GM12878 (cell line): ENCODE results near the gene SEMA3D. TPM values are rescaled to one million over a fixed set of nuclear protein-coding genes. Genes with fewer than 3 reads are reported as not detected.

ENCODE experiments used
- ATAC-seq: fragments of 200-7000 bp; cut with Tn5 transposase; 3 replicates; pipeline ENCODE4 v1.9.1; 2020; ENCODE audit warnings: mild to moderate bottlenecking, moderate library complexity
- BruUV-seq: library from RNA; stranded (reverse); fragments of 400-500 nt; replicated peaks from 2 replicates; lab custom pipeline; 2021; lab: Mats Ljungman, UMichigan
- CTCF ChIA-PET: fragments of 300-600 bp; sonication (Branson Sonifier 250); formaldehyde crosslinking; extraction: SDS; loops from one replicate; lab custom pipeline; 2021; ENCODE audit warnings: inconsistent platforms; lab: Yijun Ruan, JAX
- POLR2A ChIA-PET: fragments of 350-600 bp; formaldehyde crosslinking; extraction: SDS; loops from one replicate; lab custom pipeline; 2021; ENCODE audit warnings: inconsistent platforms; lab: Charles Lee
- RAD21 ChIA-PET: fragments of 300-600 bp; sonication (Branson Sonifier 250); formaldehyde crosslinking; loops from one replicate; lab custom pipeline; 2023; ENCODE audit warnings: antibody characterized with exemption; ENCODE audit not compliant: unreplicated experiment; lab: Charles Lee
- SMC1A ChIA-PET: fragments of 300-600 bp; sonication (Branson Sonifier 250); formaldehyde crosslinking; loops from one replicate; lab custom pipeline; 2023; ENCODE audit not compliant: unreplicated experiment, uncharacterized antibody; lab: Charles Lee
- DNase-seq: peaks from one replicate; pipeline ENCODE4 v3.0.0-alpha.2; 2011; ENCODE audit warnings: low read depth, low spot score
- FAIRE-seq: peaks from 3 replicates; lab custom pipeline; 2011; peaks lifted over from hg19 to GRCh38; lab: Jason Lieb, UNC
- H2AFZ ChIP-seq: 2 replicates; pipeline ENCODE4 v1.6.0; 2011; ENCODE audit warnings: low read depth, low read length, control low read depth; ENCODE audit not compliant: control insufficient read depth
- H3K27ac ChIP-seq: 2 replicates; pipeline ENCODE4 v1.5.1; 2011; ENCODE audit warnings: control low read depth; ENCODE audit not compliant: control insufficient read depth, insufficient read depth
- H3K27me3 ChIP-seq, 2 experiments: replicated peaks in 1 of 2; 2 replicates each; pipeline versions ENCODE4 v1.6.0 to v1.6.1; 2011; ENCODE audit warnings: low read length in 1 of 2; ENCODE audit not compliant: control insufficient read depth in 2 of 2, insufficient read depth in 2 of 2
- H3K36me3 ChIP-seq, 2 experiments: 2 replicates each; pipeline ENCODE4 v1.5.1; 2011; ENCODE audit warnings: low read length in 1 of 2; ENCODE audit not compliant: control insufficient read depth in 2 of 2, insufficient read depth in 2 of 2
- H3K4me1 ChIP-seq: 2 replicates; pipeline ENCODE4 v1.6.1; 2011; ENCODE audit warnings: mild to moderate bottlenecking, low read length, moderate library complexity, mixed read lengths; ENCODE audit not compliant: control insufficient read depth, insufficient read depth
- H3K4me2 ChIP-seq: 2 replicates; pipeline ENCODE4 v1.6.0; 2011; ENCODE audit warnings: control low read depth; ENCODE audit not compliant: control insufficient read depth, insufficient read depth
- H3K4me3 ChIP-seq: fragments of 200-600 bp; sonication (generic); 2 replicates; pipeline ENCODE4 v1.5.1; 2016
- H3K79me2 ChIP-seq: 2 replicates; pipeline ENCODE4 v1.6.0; 2011; ENCODE audit warnings: low read length; ENCODE audit not compliant: control insufficient read depth, insufficient read depth
- H3K9ac ChIP-seq: 2 replicates; pipeline ENCODE4 v1.8.0; 2011; ENCODE audit warnings: low read length, control low read depth, mixed read lengths; ENCODE audit not compliant: control insufficient read depth, insufficient read depth
- H3K9me3 ChIP-seq: replicated peaks from 3 replicates; pipeline ENCODE4 v1.5.1; 2011; ENCODE audit warnings: mild to moderate bottlenecking, low read length; ENCODE audit not compliant: control insufficient read depth, insufficient read depth
- H4K20me1 ChIP-seq: 2 replicates; pipeline ENCODE4 v1.6.0; 2011; ENCODE audit not compliant: control insufficient read depth, insufficient read depth
- BCL11A ChIP-seq: IDR thresholded peaks from 2 replicates; pipeline ENCODE4 v1.6.1; 2011; ENCODE audit warnings: low read depth, low read length
- BHLHE40 ChIP-seq, 2 experiments: fragments of 450-650 bp in 1 of 2; IDR thresholded peaks; 2 replicates each; pipeline ENCODE4 v1.6.1; 2011 to 2017; ENCODE audit warnings: low read depth in 2 of 2, borderline replicate concordance in 1 of 2, improper control_type of control experiment in 1 of 2, low read length in 1 of 2, mild to moderate bottlenecking in 1 of 2
- BMI1 ChIP-seq: fragments of 450-650 bp; IDR thresholded peaks from 2 replicates; pipeline ENCODE4 v1.6.1; 2016; ENCODE audit warnings: mild to moderate bottlenecking, moderate library complexity, borderline replicate concordance
- CBX5 ChIP-seq: sonication (generic); IDR thresholded peaks from 2 replicates; pipeline ENCODE4 v1.6.1; 2016; ENCODE audit warnings: low read depth, moderate library complexity, mild to moderate bottlenecking, inconsistent platforms
- CHD4 ChIP-seq: fragments of 200-600 bp; sonication (generic); IDR thresholded peaks from 2 replicates; pipeline ENCODE4 v1.6.1; 2016; ENCODE audit warnings: mild to moderate bottlenecking
- DPF2 ChIP-seq: fragments of 450-650 bp; IDR thresholded peaks from 2 replicates; pipeline ENCODE4 v1.6.1; 2017; ENCODE audit warnings: mild to moderate bottlenecking
- EP300 ChIP-seq, 2 experiments: fragments of 150-350 bp in 1 of 2; IDR thresholded peaks; 2 replicates each; pipeline ENCODE4 v1.6.1; 2011 to 2012; ENCODE audit warnings: low read depth in 2 of 2, low read length in 2 of 2, borderline replicate concordance in 1 of 2, improper control_type of control experiment in 1 of 2, inconsistent platforms in 1 of 2; ENCODE audit not compliant: control insufficient read depth in 1 of 2
- GABPA ChIP-seq: IDR thresholded peaks from 2 replicates; pipeline ENCODE4 v1.6.1; 2014; ENCODE audit warnings: antibody characterized with exemption, low read depth, mild to moderate bottlenecking, inconsistent platforms
- IKZF1 ChIP-seq: fragments of 450-650 bp; conservative IDR thresholded peaks from 2 replicates; pipeline ENCODE4 v1.6.1; 2017; ENCODE audit warnings: antibody characterized with exemption, mild to moderate bottlenecking
- IKZF2 ChIP-seq, 2 experiments: fragments of 450-650 bp; IDR thresholded peaks; 2 replicates each; pipeline ENCODE4 v1.6.1; 2017; ENCODE audit warnings: mild to moderate bottlenecking in 2 of 2, moderate library complexity in 2 of 2
- JUND ChIP-seq: IDR thresholded peaks from 2 replicates; pipeline ENCODE4 v1.6.1; 2012; ENCODE audit warnings: low read depth, mild to moderate bottlenecking, low read length, improper control_type of control experiment, moderate library complexity
- KAT2A ChIP-seq: conservative IDR thresholded peaks from 2 replicates; pipeline ENCODE4 v1.6.1; 2011; ENCODE audit warnings: low read depth, low read length; ENCODE audit not compliant: control insufficient read depth
- LARP7 ChIP-seq: fragments of 450-650 bp; IDR thresholded peaks from 2 replicates; pipeline ENCODE4 v1.6.1; 2017; ENCODE audit warnings: mild to moderate bottlenecking
- MTA2 ChIP-seq: fragments of 450-650 bp; IDR thresholded peaks from 2 replicates; pipeline ENCODE4 v1.6.1; 2016; ENCODE audit warnings: low read depth, mild to moderate bottlenecking, moderate library complexity
- MXI1 ChIP-seq: fragments of 150-350 bp; IDR thresholded peaks from 2 replicates; pipeline ENCODE4 v1.6.1; 2011; ENCODE audit warnings: low read depth, mild to moderate bottlenecking, inconsistent platforms, low read length, improper control_type of control experiment
- PAX5 ChIP-seq: IDR thresholded peaks from 2 replicates; pipeline ENCODE4 v1.6.1; 2011; ENCODE audit warnings: low read depth, low read length, borderline replicate concordance
- ZBED1 ChIP-seq: IDR thresholded peaks from 2 replicates; pipeline ENCODE4 v1.6.1; 2016; ENCODE audit warnings: borderline replicate concordance
- WGBS: methylation state at CpG from one replicate; pipeline ENCODE4 v1.1.6; 2016; ENCODE audit warnings: low lambda C conversion rate; ENCODE audit not compliant: insufficient replicate concordance, insufficient coverage; ENCODE audit errors: missing lambda C conversion rate; 5-methylcytosine and 5-hydroxymethylcytosine counted together
- in situ Hi-C: fragments of 300-500 bp; cut with MboI; formaldehyde crosslinking; loops from 9 replicates; pipeline ENCODE4 v1.14.3; 2018; ENCODE audit warnings: mixed read lengths
- intact Hi-C: fragments of 100-400 bp; cut with micrococcal nuclease; formaldehyde crosslinking; loops from one replicate; pipeline ENCODE4 v1.14.2; 2022; ENCODE audit not compliant: unreplicated experiment
- polyA plus RNA-seq, 11 experiments: library from polyadenylated mRNA; depleted of rRNA in 4 of 11; unstranded in 6 of 11; stranded (reverse) in 5 of 11; fragments of >200 nt; fragmentation: Nextera tagmentation in 4 of 11; fragmentation: Illumina TruSeq in 1 of 11; extraction: Ambion mirVana in 4 of 11; extraction: Trizol in 1 of 11; gene quantifications; 1 replicate in 1 of 11; 2 replicates in 10 of 11; pipeline versions ENCODE4 v1.2.1 to v1.2.3, GENCODE V29; 2011 to 2016; ENCODE audit warnings: inconsistent platforms in 2 of 11, missing spikeins in 2 of 11, low read depth in 1 of 11
- total RNA-seq, 4 experiments: library from RNA; depleted of rRNA in 3 of 4; stranded (reverse); fragments of >200 nt in 3 of 4; fragmentation: Illumina TruSeq in 1 of 4; extraction: Trizol in 1 of 4; gene quantifications; 2 replicates each; pipeline versions ENCODE4 v1.2.1 to v1.2.3, GENCODE V29; 2013 to 2021
- TF ChIP-seq, protein P1 (sequence below): IDR thresholded peaks from 2 replicates; pipeline ENCODE4 v1.6.1; 2012; ENCODE audit warnings: low read depth, low read length, improper control_type of control experiment
- TF ChIP-seq, protein P2 (sequence below): fragments of 150-350 bp; IDR thresholded peaks from 2 replicates; pipeline ENCODE4 v1.6.1; 2014; ENCODE audit warnings: mild to moderate bottlenecking, low read depth, low read length
- TF ChIP-seq, protein P3 (sequence below): fragments of 450-650 bp; IDR thresholded peaks from 2 replicates; pipeline ENCODE4 v1.6.1; 2014; ENCODE audit warnings: mild to moderate bottlenecking
- TF ChIP-seq, protein P4 (sequence below): IDR thresholded peaks from 2 replicates; pipeline ENCODE4 v1.6.1; 2011; ENCODE audit warnings: borderline replicate concordance, low read depth, mild to moderate bottlenecking, moderate library complexity, mixed read lengths, low read length; ENCODE audit not compliant: insufficient read depth; ENCODE audit errors: extremely low read length
- TF ChIP-seq, protein P5 (sequence below): IDR thresholded peaks from 2 replicates; pipeline ENCODE4 v1.6.1; 2012; ENCODE audit warnings: low read depth, low read length, improper control_type of control experiment

Gene SEMA3D
- total and polyA plus RNA-seq, 10 of the 15 experiments (the other 5 are each of a cell fraction or from before 2014, with no cell fraction given) = 0.04 TPM; not detected in 9

DNA sequence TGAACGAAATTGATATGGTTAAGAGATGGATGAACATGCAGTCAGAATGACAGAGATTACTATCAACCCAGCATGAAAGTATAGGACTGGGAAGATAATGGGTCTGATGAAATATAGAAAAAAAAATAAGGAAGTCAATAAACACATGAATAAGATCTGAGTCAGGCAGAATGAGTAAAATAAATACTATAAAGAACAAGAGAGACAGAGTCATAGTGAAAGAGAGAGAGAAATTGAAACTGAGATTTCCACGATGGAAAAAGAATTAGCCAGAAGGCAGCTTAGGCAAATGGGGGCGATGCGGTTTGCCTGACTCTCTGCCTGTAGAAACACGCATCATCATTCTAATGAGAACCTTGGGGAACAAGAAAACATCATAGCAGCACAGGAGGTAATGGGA is 26.6 kb downstream of the SEMA3D start:
- Histone ChIP-seq H3K79me2 (no peaks in the 10 kb centered on the region), H3K36me3 (no peaks in the 10 kb centered on the region), H2AFZ (no peak overlapping the region), H3K27me3 (no peaks in the 10 kb centered on the region), H3K4me1 (no peaks in the 10 kb centered on the region), H3K4me2 (peak overlapping the region; percentile 38; the same call in 1 of the 2 replicates), H3K27ac (no peak overlapping the region), H3K4me3 (no peak overlapping the region), H4K20me1 (no peaks in the 10 kb centered on the region), H3K9ac (no peak overlapping the region), H3K9me3 (no peaks in the 10 kb centered on the region; the same call in 2 of the 3 replicates)
- in situ Hi-C loops (no loop called here), intact Hi-C loops (no loop called here)
- FAIRE-seq = no peak
- ChIA-PET RAD21 (no interaction called here), SMC1A (no interaction called here), CTCF (no interaction called here), POLR2A (no interaction called here)
- WGBS = 15% methylated on average over 5 of the region's 5 CpGs
- BruUV-seq = no TSS peak
- ATAC-seq = peak; percentile 87
- DNase-seq = peak; percentile 30
- peak; percentile 34; the same call in 1 of the 2 replicates for TF ChIP-seq BCL11A
- no peak for TF ChIP-seq PAX5
- no peak for TF ChIP-seq BHLHE40 (IDR thresholded peaks at IDR 0.05; ENCODE audit: borderline replicate concordance in 1 of 2, low read depth in 2 of 2, low read length in 1 of 2)
- no peak for TF ChIP-seq LARP7
- peak; percentile 49; the same call in 1 of the 2 replicates for TF ChIP-seq MTA2
- TF ChIP-seq GABPA = no peak
- TF ChIP-seq IKZF2 (IDR thresholded peaks at IDR 0.05) = peak; percentile 78 to 83
- peak; percentile 46 for TF ChIP-seq IKZF1
- TF ChIP-seq BMI1 = no peak
- TF ChIP-seq KAT2A = no peak
- no peak for TF ChIP-seq CBX5
- TF ChIP-seq, protein P1, sequence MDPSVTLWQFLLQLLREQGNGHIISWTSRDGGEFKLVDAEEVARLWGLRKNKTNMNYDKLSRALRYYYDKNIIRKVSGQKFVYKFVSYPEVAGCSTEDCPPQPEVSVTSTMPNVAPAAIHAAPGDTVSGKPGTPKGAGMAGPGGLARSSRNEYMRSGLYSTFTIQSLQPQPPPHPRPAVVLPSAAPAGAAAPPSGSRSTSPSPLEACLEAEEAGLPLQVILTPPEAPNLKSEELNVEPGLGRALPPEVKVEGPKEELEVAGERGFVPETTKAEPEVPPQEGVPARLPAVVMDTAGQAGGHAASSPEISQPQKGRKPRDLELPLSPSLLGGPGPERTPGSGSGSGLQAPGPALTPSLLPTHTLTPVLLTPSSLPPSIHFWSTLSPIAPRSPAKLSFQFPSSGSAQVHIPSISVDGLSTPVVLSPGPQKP = no peak
- no peak for TF ChIP-seq MXI1
- TF ChIP-seq, protein P2, sequence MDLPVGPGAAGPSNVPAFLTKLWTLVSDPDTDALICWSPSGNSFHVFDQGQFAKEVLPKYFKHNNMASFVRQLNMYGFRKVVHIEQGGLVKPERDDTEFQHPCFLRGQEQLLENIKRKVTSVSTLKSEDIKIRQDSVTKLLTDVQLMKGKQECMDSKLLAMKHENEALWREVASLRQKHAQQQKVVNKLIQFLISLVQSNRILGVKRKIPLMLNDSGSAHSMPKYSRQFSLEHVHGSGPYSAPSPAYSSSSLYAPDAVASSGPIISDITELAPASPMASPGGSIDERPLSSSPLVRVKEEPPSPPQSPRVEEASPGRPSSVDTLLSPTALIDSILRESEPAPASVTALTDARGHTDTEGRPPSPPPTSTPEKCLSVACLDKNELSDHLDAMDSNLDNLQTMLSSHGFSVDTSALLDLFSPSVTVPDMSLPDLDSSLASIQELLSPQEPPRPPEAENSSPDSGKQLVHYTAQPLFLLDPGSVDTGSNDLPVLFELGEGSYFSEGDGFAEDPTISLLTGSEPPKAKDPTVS = no peak
- TF ChIP-seq CHD4 = no peak
- TF ChIP-seq ZBED1 = no peak
- TF ChIP-seq, protein P3, sequence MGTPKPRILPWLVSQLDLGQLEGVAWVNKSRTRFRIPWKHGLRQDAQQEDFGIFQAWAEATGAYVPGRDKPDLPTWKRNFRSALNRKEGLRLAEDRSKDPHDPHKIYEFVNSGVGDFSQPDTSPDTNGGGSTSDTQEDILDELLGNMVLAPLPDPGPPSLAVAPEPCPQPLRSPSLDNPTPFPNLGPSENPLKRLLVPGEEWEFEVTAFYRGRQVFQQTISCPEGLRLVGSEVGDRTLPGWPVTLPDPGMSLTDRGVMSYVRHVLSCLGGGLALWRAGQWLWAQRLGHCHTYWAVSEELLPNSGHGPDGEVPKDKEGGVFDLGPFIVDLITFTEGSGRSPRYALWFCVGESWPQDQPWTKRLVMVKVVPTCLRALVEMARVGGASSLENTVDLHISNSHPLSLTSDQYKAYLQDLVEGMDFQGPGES = no peak
- TF ChIP-seq JUND = peak; percentile 62; the same call in 1 of the 2 replicates
- TF ChIP-seq DPF2 = no peak
- TF ChIP-seq, protein P4, sequence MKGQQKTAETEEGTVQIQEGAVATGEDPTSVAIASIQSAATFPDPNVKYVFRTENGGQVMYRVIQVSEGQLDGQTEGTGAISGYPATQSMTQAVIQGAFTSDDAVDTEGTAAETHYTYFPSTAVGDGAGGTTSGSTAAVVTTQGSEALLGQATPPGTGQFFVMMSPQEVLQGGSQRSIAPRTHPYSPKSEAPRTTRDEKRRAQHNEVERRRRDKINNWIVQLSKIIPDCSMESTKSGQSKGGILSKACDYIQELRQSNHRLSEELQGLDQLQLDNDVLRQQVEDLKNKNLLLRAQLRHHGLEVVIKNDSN = no peak
- TF ChIP-seq, protein P5, sequence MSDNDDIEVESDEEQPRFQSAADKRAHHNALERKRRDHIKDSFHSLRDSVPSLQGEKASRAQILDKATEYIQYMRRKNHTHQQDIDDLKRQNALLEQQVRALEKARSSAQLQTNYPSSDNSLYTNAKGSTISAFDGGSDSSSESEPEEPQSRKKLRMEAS = no peak
- TF ChIP-seq EP300 (IDR thresholded peaks at IDR 0.05; ENCODE audit: borderline replicate concordance in 1 of 2, control insufficient read depth in 1 of 2, low read depth in 2 of 2, low read length in 2 of 2) = peak; percentile 15 to 24; a peak in 1 of 4 replicates
